RWPE1 (cell line): Measurements from ENCODE around the gene SLC35A4.
"Not testable (repeated sequence)": the region's sequence is repeated elsewhere in the genome, so short reads cannot be mapped to it uniquely, and the experiment has no call there.

Experiments
- CTCF ChIA-PET: fragments of 350-600 bp; sonication (Branson Sonifier 250); formaldehyde crosslinking; extraction: SDS; loops from one replicate; lab custom pipeline; 2021; lab: Yijun Ruan, JAX
- POLR2A ChIA-PET: fragments of 400-600 bp; formaldehyde crosslinking; extraction: SDS; loops from one replicate; lab custom pipeline; 2020; ENCODE audit warnings: antibody characterized with exemption; ENCODE audit not compliant: low non-redundant PET; lab: Yijun Ruan, JAX
- DNase-seq: peaks from one replicate; pipeline ENCODE4 v3.0.0; 2012; ENCODE audit warnings: low spot score
- H3K27ac ChIP-seq: fragments of 450-650 bp; 2 replicates; pipeline ENCODE4 v1.5.1; 2017
- CTCF ChIP-seq: fragments of 450-650 bp; conservative IDR thresholded peaks from 2 replicates; pipeline ENCODE4 v1.5.1; 2017; ENCODE audit warnings: low read depth, mild to moderate bottlenecking

Gene SLC35A4

GRCh38 chr5:140575309-140575708, 10.7 kb downstream of the SLC35A4 start:
- H3K27ac ChIP-seq: no peak overlapping the region
- ChIA-PET CTCF (interaction anchor here (1.2 kb wide), 1 partner anchor 73 kb away, joined by 3 read pairs; the partner anchor contains the start of gene IK), POLR2A (interaction anchor here (0.6 kb wide), 1 partner anchor 18 kb away, joined by 5 read pairs; no protein-coding TSS in a partner anchor)
- no peak for DNase-seq
- no peak for TF ChIP-seq CTCF

GRCh38 chr5:140576776-140577201, 12.2 kb downstream of the SLC35A4 start:
- no peak for DNase-seq
- TF ChIP-seq CTCF: no peak
- POLR2A ChIA-PET: no interaction called here
- no peak overlapping the region for H3K27ac ChIP-seq
- CTCF ChIA-PET: interaction anchor here (0.6 kb wide), 1 partner anchor 425 kb away, joined by 3 read pairs; no protein-coding TSS in a partner anchor

GRCh38 chr5:140579188-140579747, 14.6 kb downstream of the SLC35A4 start:
- DNase-seq, POLR2A ChIA-PET, H3K27ac ChIP-seq, CTCF ChIA-PET: not testable (repeated sequence)

GRCh38 chr5:140587495-140587894, 22.9 kb downstream of the SLC35A4 start:
- no peak for TF ChIP-seq CTCF
- CTCF ChIA-PET: interaction anchor here (0.7 kb wide), 1 partner anchor 162 kb away, joined by 3 read pairs; no protein-coding TSS in a partner anchor
- no peak for DNase-seq
- POLR2A ChIA-PET: no interaction called here
- H3K27ac ChIP-seq: no peak overlapping the region

- TF ChIP-seq CTCF: no peak
- DNase-seq: no peak
- no peak overlapping the region for H3K27ac ChIP-seq
- ChIA-PET POLR2A (no interaction called here), CTCF (interaction anchor here (0.6 kb wide), 1 partner anchor 14 kb away, joined by 3 read pairs; no protein-coding TSS in a partner anchor)
Observed at GRCh38 chr5:140588311-140589070, 23.9 kb downstream of the SLC35A4 start.

- no peak for TF ChIP-seq CTCF
- ChIA-PET CTCF (interaction anchor here (0.6 kb wide), 1 partner anchor 598 kb away, joined by 4 read pairs; no protein-coding TSS in a partner anchor), POLR2A (no interaction called here)
- DNase-seq: no peak
- no peak overlapping the region for H3K27ac ChIP-seq
Observed at GRCh38 chr5:140590861-140591260, 26.2 kb downstream of the SLC35A4 start.
